Activated CD8-positive, alpha-beta memory T cell treated with anti-CD3 and anti-CD28 coated beads for 36 hours (primary cell): ENCODE measurements around the gene INTS14. TPM values are rescaled to one million over a fixed set of nuclear protein-coding genes. Genes with fewer than 3 reads are reported as not detected.

Experiments
- CTCF ChIA-PET: fragments of 350-600 bp; sonication (Branson Sonifier 250); formaldehyde crosslinking; loops from one replicate; lab custom pipeline; 2021; ENCODE audit warnings: antibody characterized with exemption; lab: Charles Lee
- POLR2A ChIA-PET: fragments of 350-600 bp; sonication (Branson Sonifier 250); formaldehyde crosslinking; loops from one replicate; lab custom pipeline; 2021; ENCODE audit warnings: antibody characterized with exemption; lab: Charles Lee
- total RNA-seq, 2 experiments: library from RNA; stranded (reverse); gene quantifications; one replicate each; pipeline ENCODE4 v1.2.3, GENCODE V29; 2021

INTS14 gene
- total RNA-seq, result 10 to 100 TPM; 59.2 to 62.3 TPM

DNA sequence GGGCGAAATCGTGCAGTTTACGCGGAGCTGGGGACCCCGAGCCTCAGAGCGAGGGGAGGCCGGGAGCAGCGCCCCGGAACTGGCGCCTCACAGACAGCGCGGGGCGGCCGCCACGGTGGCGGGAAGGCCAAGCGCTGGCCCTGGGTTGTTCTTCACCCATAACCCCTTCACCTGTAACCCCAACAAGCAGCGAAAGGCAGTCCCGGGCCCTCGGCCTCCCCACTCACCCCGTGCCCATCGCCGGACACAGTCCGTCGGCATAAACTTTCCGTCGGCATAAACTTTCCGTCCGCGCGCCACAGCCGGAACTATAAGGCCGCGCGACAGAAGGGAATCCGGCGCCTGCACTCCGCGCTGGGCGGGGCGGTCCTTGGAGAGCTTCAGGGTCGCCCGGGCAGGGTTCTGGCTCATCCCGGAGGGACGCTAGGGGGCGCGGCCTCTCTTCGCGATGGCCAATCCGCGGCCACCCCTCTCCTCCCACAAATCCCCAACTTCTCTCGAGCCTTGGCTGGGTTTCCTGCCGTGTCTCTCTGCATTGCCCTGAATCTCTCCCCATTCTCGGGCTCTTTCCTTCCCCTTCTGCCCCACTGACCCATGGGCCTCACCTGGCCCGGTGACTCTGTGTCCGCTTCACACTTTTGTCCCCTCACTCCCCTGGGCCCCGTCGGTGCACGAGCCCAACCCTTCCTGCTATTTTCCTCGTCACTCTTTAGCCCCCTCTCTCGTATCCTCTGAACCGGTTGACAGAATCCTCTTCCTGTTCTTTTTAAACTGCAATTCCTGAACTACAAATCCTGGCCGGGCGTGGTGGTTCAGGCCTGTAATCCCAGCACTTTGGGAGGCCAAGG, at the start of gene INTS14:
INTS14 (minus strand) TSS at position 261 of the 848 bp plus-strand sequence. CDS start 3,751 bp downstream, outside the sequence.
- CTCF ChIA-PET, result interaction anchor here (0.6 to 1.6 kb wide), 6 partner anchors 28 to 252 kb away, joined by 3 to 5 read pairs (median 4); no protein-coding TSS in a partner anchor
- POLR2A ChIA-PET, result interaction anchor here (0.6 to 0.8 kb wide), 4 partner anchors 11 to 894 kb away, joined by 3 to 4 read pairs (median 3); partner anchors contain the start of genes HACD3, RAB11A, SLC24A1 and ZWILCH

DNA sequence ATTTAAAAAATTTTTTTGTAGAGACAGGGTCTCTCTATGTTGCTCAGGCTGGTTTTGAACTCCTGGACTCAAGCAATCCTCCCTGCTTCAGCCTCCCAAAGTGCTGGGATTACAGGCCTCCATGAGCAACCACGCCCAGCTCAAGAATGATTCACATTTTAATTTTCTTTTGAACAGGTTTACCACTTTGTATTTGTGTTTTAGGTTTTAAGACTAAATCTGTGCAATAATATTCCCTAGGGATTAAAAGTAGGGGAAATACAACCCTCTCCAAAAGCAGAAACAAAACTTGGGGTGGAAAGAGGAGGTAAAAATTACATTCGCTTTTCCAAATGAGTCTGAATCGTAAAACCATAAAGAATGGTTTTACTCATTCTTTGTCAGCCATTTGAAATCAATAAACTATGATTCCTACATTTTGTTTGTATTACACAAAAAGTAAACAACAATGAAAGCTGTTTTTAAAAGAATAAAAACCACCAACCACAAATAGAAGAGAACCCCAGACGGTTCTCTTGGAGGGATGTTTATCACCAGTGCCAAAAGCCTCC, 48.6 kb upstream of the INTS14 start:
- CTCF ChIA-PET, result interaction anchor here (0.6 kb wide), 1 partner anchor 489 kb away, joined by 3 read pairs; no protein-coding TSS in a partner anchor
- POLR2A ChIA-PET, result no interaction called here

DNA sequence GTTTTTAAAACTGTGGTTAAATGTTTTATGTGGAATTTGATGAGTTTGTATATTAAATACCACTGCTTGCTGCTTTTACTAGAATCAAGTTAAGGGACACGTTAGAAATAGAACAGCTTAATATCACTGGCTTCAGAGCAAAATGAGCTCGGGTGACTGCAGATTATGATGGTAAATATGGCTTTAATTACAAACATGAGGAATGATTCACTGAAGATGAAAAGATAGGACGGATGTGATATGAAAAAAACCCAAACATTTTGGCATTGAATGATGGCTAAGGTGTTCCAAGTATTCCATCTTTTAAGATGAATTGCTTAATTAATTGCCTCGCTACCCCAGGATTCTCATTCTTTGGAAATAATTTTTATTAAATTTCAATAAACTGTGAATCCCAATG, 44.5 kb upstream of the INTS14 start:
- ChIA-PET POLR2A (no interaction called here), CTCF (no interaction called here)

DNA sequence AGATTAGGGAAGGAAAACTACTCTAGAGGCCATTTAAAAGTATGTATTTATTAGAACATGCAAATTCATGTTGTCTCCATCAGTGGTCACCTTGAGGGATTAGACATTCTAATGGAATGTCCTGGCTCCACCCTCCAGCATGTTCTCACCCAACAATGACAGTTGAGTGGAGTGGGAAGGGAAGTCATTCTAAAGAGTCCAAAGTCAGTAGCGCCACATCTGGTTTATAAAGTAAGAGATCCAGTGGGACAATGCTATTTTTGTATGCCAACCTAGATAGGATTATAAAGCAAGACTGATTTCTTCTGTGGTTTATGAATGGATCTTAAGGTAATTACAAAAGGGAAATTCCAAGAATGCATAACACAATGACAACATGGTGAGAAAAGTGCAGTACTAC, 44.1 kb upstream of the INTS14 start:
- POLR2A ChIA-PET, result no interaction called here
- CTCF ChIA-PET, result no interaction called here

DNA sequence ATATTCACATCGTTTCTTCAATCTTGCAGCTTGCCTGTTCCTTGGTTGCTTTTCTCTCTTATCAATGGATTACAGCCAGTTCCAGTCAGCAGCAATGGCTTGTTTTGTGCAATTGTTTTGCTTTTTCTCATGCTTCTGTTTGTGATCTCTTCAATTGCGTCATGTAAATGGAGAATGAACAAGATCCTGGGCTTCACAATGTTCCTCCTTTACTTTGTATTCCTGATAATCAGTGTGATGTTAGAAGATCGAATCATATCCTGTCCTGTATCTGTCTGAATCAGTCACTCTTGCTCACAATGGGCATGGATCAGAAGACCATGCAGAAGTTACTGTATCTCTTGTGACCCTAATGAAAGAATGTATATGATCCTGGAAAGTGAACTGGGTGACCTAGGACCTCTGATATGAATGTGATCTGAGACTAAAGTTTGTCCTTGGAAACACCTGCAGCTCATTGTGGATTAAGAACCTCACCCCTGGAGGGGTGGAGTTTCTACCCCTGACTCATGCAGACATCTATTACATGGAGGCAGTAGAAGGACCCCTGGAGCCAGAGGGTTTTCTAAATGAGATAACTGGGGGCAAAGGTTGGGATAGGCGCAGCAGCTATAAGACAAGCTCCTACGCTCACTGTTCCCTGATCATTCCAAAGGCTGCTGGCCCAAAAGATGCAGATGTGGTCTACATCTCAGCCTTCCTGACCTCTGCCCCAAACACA, 43.0 kb upstream of the INTS14 start:
- POLR2A ChIA-PET, result no interaction called here
- CTCF ChIA-PET, result no interaction called here

DNA sequence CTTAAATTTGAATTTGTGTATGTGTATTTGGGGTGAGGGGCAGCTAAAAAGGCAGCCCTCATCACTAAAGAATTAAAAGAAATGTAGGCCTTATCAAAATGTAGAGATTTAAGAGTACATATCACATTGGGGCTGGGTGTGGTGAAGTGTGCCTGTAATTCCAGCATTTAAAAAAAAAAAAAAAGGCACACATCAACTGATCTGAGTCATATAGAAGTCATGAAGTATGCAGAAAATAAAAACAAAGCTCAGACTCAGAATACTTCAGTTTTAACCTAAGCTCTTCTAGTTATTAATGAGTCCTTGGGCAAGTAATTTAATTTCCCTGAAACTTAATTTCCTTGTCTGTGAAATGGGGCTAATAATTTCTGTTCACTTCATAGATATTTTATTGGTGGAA, 42.4 kb upstream of the INTS14 start:
- CTCF ChIA-PET, result no interaction called here
- POLR2A ChIA-PET, result no interaction called here

DNA sequence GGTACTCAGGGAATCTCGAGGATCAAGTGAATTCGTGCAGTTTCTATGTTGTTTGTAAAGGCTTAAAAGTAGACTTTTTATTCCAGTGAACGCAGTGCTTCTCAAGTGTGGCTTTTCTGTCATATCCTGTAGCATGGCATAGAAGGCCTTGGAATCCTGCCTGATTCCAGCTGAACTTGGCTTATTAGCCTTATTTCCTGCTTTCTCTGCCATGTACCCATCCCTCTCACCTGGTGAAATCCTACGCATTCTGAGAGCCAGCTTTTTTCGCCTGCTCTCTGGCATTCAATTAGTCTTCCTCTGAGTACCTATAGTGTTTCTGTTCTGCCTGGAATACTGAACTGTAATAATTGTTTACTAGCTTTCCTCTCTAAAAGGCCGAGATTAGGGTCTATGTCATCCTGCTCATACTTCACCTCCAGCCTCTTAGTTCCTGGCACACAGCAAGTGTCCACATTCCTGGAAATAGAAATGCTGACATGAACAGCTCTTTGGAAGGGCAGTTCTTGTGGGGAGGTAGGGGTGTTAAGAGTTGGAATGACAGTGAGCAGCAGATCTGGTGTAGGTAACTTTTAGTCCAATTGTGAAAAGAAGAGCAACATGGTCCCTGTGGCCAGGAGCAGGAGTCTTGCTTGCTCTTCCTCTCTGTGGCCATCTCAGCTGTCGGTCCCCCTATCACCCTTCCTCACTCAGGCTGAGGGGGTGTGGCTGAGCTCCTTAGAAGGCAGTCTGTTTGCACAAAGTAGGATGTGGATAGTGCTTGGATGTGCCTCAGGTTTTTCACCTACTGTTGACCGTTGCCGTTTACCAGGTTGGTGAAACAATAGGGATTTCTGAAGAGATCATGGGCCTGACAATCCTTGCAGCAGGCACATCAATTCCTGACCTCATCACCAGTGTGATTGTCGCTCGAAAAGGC, 41.2 kb upstream of the INTS14 start:
- POLR2A ChIA-PET, result no interaction called here
- CTCF ChIA-PET, result no interaction called here

DNA sequence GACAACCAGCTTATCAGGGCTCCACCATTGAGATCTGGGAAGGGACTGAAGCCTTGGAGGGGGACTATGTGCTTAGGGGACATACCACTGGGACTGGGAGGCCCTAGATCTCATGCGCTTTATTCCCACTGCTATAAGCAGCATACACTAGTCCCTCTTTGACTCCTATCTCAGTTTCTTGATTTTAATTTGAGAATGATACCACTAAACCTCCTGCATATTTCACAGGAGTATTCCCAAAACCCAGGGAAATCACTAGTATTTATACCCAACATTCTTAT, 40.1 kb upstream of the INTS14 start:
- ChIA-PET CTCF (no interaction called here), POLR2A (interaction anchor here (0.6 to 0.7 kb wide), 2 partner anchors 22 to 1233 kb away, joined by 3 to 5 read pairs; no protein-coding TSS in a partner anchor)

DNA sequence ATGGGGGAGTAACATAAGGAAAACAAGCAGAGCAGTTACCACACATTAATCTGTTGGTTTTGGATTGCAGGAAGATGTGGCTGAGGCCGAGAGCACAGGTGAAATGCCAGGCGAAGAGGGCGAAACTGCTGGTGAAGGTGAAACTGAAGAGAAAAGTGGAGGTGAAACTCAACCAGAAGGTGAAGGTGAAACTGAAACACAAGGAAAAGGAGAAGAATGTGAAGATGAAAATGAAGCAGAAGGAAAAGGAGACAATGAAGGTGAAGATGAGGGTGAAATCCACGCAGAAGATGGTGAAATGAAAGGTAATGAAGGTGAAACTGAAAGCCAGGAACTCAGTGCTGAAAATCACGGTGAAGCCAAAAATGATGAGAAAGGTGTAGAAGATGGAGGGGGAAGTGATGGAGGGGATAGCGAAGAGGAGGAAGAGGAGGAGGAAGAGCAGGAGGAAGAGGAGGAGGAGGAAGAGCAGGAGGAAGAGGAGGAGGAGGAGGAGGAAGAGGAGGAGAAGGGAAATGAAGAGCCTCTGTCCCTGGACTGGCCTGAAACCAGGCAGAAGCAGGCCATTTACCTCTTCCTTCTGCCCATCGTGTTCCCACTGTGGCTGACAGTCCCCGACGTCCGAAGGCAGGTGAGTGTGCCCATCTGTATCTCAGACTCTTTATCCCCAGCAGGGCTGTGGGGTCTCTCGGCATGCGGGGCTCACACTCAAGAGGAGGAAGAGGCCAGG, 39.5 kb upstream of the INTS14 start:
- ChIA-PET CTCF (no interaction called here), POLR2A (interaction anchor here (0.6 to 0.7 kb wide), 2 partner anchors 23 to 1233 kb away, joined by 3 to 5 read pairs; no protein-coding TSS in a partner anchor)

DNA sequence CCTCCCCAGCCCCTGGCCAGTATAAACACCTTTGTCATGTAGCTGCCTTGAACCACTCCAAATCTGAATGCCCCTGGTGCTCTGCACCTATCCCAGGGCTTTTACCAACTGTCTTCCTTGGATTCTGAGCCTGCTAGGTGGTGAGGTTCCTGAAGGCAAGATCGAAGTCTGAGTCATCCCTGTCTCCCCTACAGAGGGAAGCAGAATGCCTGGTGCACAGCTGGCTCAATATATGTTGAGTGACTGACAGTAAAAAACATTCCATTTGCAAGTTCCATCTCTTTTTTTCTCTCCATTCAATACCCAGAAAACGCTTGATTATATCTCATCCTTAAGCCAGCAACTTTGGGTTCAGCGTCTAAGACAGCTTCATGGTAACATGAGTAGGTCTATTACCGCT, 35.6 kb upstream of the INTS14 start:
- POLR2A ChIA-PET, result no interaction called here
- CTCF ChIA-PET, result no interaction called here

DNA sequence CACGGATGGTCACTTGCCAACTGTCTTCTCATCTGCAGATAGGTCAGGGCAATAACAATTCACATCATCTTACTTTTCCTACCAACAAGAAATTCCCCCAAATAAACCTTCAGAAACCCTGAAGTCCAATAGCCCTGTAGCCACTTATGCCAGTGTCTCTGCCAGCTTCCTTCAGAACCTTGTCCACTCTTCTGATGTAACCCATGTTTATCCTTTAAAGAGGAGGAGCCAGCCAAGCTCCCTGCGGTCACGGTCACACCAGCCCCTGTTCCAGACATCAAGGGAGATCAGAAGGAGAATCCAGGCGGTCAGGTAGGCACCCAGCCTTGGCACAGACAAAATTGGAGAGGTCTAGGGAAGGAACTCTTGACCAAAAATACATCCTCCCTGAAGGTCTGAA, 34.5 kb upstream of the INTS14 start:
- ChIA-PET POLR2A (no interaction called here), CTCF (no interaction called here)

DNA sequence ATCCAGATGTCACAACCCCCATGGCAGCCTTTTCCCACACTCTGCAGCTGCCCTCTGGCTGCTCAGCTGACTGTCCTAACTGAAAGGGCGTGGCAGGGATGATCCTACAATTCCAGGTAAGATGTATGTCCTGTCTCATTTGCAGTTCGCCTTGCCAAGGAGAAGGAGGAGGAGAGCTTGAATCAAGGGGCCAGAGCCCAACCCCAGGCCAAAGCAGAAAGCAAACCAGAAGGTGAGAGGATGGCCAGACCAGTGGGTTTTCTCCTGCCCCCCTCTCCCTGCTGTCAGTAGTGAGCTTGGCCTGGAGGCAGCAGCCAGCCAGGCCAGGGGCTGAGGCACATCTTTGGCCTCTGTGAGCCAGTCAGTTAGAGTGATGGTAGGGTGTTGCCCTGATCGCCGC, 33.4 kb upstream of the INTS14 start:
- POLR2A ChIA-PET, result interaction anchor here (0.6 kb wide), 1 partner anchor 75 kb away, joined by 3 read pairs; no protein-coding TSS in a partner anchor
- CTCF ChIA-PET, result no interaction called here

DNA sequence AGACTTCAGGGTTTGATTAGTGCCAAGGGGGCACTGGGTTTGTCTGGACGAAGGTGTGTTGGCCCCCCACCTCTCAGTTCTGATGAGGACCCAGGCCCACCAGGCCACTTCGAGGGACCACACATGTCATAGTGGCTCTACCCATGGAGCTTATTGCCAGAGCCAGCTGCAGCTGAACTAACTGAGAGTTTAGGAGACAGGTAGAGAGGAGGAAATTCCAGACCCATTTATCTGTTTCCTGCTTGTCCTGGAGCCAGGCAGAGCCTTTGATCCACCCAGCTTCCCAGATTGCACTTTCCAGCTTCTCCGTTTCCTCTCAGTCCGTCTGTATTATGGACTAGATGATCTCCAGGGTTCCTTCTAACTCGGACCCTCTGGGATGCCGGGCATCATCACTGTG, 31.7 kb upstream of the INTS14 start:
- ChIA-PET POLR2A (no interaction called here), CTCF (interaction anchor here (0.8 kb wide), 1 partner anchor 12 kb away, joined by 3 read pairs; no protein-coding TSS in a partner anchor)

DNA sequence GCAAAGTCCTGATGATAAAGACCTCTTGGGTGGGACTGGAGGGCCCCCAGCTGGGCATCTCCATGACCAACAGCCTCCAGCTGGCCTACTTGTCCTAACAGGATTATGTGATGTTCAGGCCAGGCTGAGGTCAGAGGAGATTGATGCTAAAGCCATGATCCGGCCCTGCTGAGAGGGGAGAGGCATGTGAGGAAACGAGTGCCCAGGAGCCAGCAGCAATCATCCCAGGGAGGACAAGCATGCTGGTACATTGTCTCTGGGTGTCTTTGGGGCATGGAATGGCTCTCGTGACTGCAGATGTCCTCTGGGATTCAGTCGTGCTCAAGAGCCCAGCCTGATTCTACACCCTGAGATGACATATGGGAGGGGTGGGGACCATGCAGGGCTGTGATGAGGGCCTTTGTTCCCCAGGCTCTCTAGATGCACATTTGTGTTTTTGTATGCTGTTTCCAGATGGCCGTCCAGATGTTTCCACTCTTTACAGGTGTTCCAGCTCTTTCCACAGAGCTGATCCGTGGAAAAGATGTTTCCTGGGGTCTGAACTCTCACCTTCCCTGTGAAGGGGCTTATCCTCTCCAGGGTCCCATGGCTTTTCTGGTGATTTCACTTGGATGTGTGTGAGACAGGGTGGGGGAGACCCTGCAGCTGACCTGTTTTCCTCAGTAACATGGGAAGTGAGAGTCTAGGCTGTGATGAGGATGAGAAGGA, 31.0 kb upstream of the INTS14 start:
- POLR2A ChIA-PET, result no interaction called here
- CTCF ChIA-PET, result interaction anchor here (0.8 kb wide), 1 partner anchor 11 kb away, joined by 3 read pairs; no protein-coding TSS in a partner anchor

DNA sequence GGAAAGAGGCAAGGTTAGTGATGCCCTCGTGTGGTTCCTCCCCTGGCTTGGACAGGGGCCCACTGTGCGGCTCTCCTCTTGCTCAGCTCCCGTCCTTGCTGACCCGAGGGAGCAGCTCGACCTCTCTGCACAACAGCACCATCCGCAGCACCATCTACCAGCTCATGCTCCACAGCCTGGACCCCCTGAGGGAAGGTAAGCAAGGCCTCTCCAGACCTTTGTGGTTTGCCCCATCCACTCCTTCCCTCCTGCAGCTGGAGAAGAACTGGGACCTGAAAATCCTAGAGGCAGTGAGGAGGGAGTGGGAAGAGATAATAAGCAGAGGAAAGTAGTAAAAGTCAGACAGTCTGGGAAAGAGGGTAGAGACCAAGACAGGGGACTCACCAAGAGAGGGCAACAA, 28.6 kb upstream of the INTS14 start:
- ChIA-PET CTCF (interaction anchor here (0.7 to 2.9 kb wide), 3 partner anchors 29 to 622 kb away, joined by 3 to 15 read pairs (median 3); partner anchors contain the start of gene INTS14), POLR2A (no interaction called here)

DNA sequence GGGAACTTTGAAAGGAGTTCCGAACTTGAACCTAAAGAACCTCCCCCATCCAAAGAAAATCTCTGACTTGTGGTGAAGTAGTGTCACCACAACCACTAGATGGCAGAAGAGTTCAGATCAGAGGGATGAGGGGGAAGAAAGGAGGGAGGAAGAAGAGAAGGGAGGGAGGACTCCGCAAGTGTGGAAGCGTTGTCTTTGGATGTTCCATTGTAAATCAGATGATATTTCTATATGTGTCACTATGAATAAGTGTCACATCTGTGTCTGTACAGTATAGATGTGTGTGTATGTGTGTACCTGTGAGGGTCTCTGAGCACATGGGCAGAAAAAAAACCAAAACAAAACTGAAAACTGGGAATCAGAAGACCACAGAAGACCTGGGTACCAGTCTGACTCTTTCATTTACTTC, 27.8 kb upstream of the INTS14 start:
- ChIA-PET POLR2A (no interaction called here), CTCF (interaction anchor here (0.7 to 2.9 kb wide), 9 partner anchors 17 to 623 kb away, joined by 3 to 15 read pairs (median 3); partner anchors contain the start of genes INTS14 and SLC24A1)

DNA sequence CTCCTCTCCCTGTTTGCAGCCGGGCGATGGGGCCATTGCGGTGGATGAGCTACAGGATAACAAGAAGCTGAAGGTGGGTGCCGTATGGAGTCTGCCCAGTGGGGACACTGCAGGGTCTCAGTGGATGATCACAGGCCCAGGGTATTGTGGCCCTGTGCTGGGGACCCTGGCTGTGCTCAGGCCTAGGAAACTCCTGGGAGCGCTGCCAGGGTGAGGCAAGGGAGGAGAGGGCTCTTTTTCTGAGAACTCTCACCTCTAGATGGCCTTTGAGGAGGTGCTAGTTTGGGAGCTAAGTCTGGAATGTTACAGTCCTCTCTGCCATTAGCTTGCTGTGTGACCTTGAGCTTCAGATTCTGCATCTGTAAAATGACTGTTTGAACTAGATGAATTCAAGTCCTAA, 27.2 kb upstream of the INTS14 start:
- ChIA-PET POLR2A (no interaction called here), CTCF (interaction anchor here (0.6 to 2.9 kb wide), 8 partner anchors 17 to 304 kb away, joined by 3 to 15 read pairs (median 3); partner anchors contain the start of gene SLC24A1)
